HepG2 (cell line): ENCODE data around the gene L1CAM. TPM values are rescaled to one million over a fixed set of nuclear protein-coding genes. Genes with fewer than 3 reads are reported as not detected.

Experiments used
- ATAC-seq: fragments of 200-7000 bp; cut with Tn5 transposase; 3 replicates; pipeline ENCODE4 v1.9.1; 2020; ENCODE audit warnings: mild to moderate bottlenecking, moderate library complexity
- BruUV-seq: library from RNA; stranded (reverse); fragments of 400-500 nt; replicated peaks from 2 replicates; lab custom pipeline; 2021; lab: Mats Ljungman, UMichigan
- CTCF ChIA-PET: fragments of 300-600 bp; formaldehyde crosslinking; extraction: SDS; loops from one replicate; lab custom pipeline; 2021; ENCODE audit warnings: low total read pairs, inconsistent platforms, low intra/inter-chr PET ratio; lab: Yijun Ruan, JAX
- POLR2A ChIA-PET: fragments of 350-600 bp; sonication (Branson Sonifier 250); formaldehyde crosslinking; loops from one replicate; lab custom pipeline; 2020; ENCODE audit warnings: antibody characterized with exemption, inconsistent platforms; lab: Yijun Ruan, JAX
- DNase-seq: peaks from one replicate; pipeline ENCODE4 v3.0.0-alpha.2; 2015; ENCODE audit warnings: low spot score
- FAIRE-seq: peaks from 3 replicates; lab custom pipeline; 2011; peaks lifted over from hg19 to GRCh38; lab: Jason Lieb, UNC
- H2AFZ ChIP-seq: one replicate; pipeline ENCODE4 v1.6.1; 2011; ENCODE audit warnings: low read length, inconsistent platforms
- H3K27ac ChIP-seq: fragments of 300-600 bp; 3 replicates; pipeline ENCODE4 v1.8.0; 2011; ENCODE audit warnings: mixed run types, mild to moderate bottlenecking, mixed read lengths, low read length, inconsistent platforms; ENCODE audit not compliant: insufficient read depth; ENCODE audit errors: extremely low read length
- H3K27me3 ChIP-seq, 2 experiments: fragments of 200-600 bp in 1 of 2; 2 replicates in 1 of 2; 3 replicates in 1 of 2; pipeline versions ENCODE4 v1.6.0 to v1.8.0; 2011; ENCODE audit warnings: low read length in 2 of 2, mild to moderate bottlenecking in 2 of 2, moderate library complexity in 2 of 2, inconsistent platforms in 1 of 2; ENCODE audit not compliant: insufficient read depth in 2 of 2, control insufficient read depth in 1 of 2
- H3K36me3 ChIP-seq, 2 experiments: fragments of 200-600 bp in 1 of 2; replicated peaks in 1 of 2; 2 replicates in 1 of 2; 3 replicates in 1 of 2; pipeline versions ENCODE4 v1.5.1 to v1.8.0; 2011; ENCODE audit warnings: low read length in 2 of 2, inconsistent platforms in 1 of 2; ENCODE audit not compliant: insufficient read depth in 2 of 2, control insufficient read depth in 1 of 2
- H3K4me1 ChIP-seq: 2 replicates; pipeline ENCODE4 v1.5.1; 2012; ENCODE audit warnings: low read length, inconsistent platforms; ENCODE audit not compliant: insufficient read depth
- H3K4me2 ChIP-seq: 2 replicates; pipeline ENCODE4 v1.6.0; 2011; ENCODE audit warnings: low read depth, low read length, inconsistent platforms
- H3K4me3 ChIP-seq, 3 experiments: fragments of 200-600 bp in 1 of 3; sonication (generic), shearing (Covaris generic) in 1 of 3; replicated peaks in 1 of 3; 2 replicates each; pipeline ENCODE4 v1.5.1; 2011 to 2016; ENCODE audit warnings: low read length in 3 of 3, inconsistent platforms in 2 of 3, low read depth in 2 of 3, mild to moderate bottlenecking in 2 of 3, control low read depth in 1 of 3, mixed read lengths in 1 of 3; ENCODE audit not compliant: insufficient read depth in 1 of 3
- H3K79me2 ChIP-seq: one replicate; pipeline ENCODE4 v1.6.1; 2011; ENCODE audit warnings: low read length, inconsistent platforms; ENCODE audit not compliant: insufficient read depth
- H3K9ac ChIP-seq: 2 replicates; pipeline ENCODE4 v1.6.0; 2011; ENCODE audit warnings: mild to moderate bottlenecking, low read depth, low read length, inconsistent platforms; ENCODE audit not compliant: insufficient read depth
- H3K9me3 ChIP-seq: 2 replicates; pipeline ENCODE4 v1.5.1; 2012; ENCODE audit warnings: mild to moderate bottlenecking, low read length
- H4K20me1 ChIP-seq: 2 replicates; pipeline ENCODE4 v1.6.0; 2011; ENCODE audit warnings: inconsistent platforms, mild to moderate bottlenecking, low read length, moderate library complexity; ENCODE audit not compliant: insufficient read depth
- E2F5 ChIP-seq: sonication (generic); formaldehyde crosslinking; conservative IDR thresholded peaks from 2 replicates; pipeline ENCODE4 v1.4.0; 2020; ENCODE audit warnings: missing genetic modification reagents
- FUBP1 ChIP-seq: sonication (generic); formaldehyde crosslinking; IDR thresholded peaks from 2 replicates; pipeline ENCODE4 v1.5.1; 2020; ENCODE audit warnings: missing genetic modification reagents, mild to moderate bottlenecking, borderline replicate concordance
- MAX ChIP-seq: IDR thresholded peaks from 2 replicates; pipeline ENCODE4 v1.6.1; 2012; ENCODE audit warnings: inconsistent platforms
- MIER3 ChIP-seq: IDR thresholded peaks from 2 replicates; pipeline ENCODE4 v1.6.1; 2016; ENCODE audit warnings: missing compliant biosample characterization, borderline replicate concordance
- SMARCE1 ChIP-seq: fragments of 450-650 bp; IDR thresholded peaks from 2 replicates; pipeline ENCODE4 v1.6.1; 2017; ENCODE audit warnings: borderline replicate concordance
- SRSF1 ChIP-seq: fragments of 200-400 bp; formaldehyde crosslinking; optimal IDR thresholded peaks from 2 replicates; pipeline ENCODE3; 2017; ENCODE audit warnings: mild to moderate bottlenecking, low read depth, low read length, moderate library complexity
- TFE3 ChIP-seq: IDR thresholded peaks from 2 replicates; pipeline ENCODE4 v1.6.1; 2016
- YEATS4 ChIP-seq: sonication (generic); formaldehyde crosslinking; IDR thresholded peaks from 2 replicates; pipeline ENCODE4 v1.4.0; 2020; ENCODE audit warnings: missing genetic modification reagents, borderline replicate concordance
- ZFP36 ChIP-seq: fragments of 150-350 bp; IDR thresholded peaks from 2 replicates; pipeline ENCODE4 v1.6.1; 2018; ENCODE audit warnings: borderline replicate concordance, low read length, low read depth; ENCODE audit not compliant: partially characterized antibody
- ZNF484 ChIP-seq: sonication (generic); formaldehyde crosslinking; IDR thresholded peaks from 2 replicates; pipeline ENCODE4 v1.5.1; 2020; ENCODE audit warnings: mild to moderate bottlenecking, low read depth, missing genetic modification reagents, borderline replicate concordance
- ZNF652 ChIP-seq: IDR thresholded peaks from 2 replicates; pipeline ENCODE4 v1.6.1; 2016; ENCODE audit warnings: low read depth, borderline replicate concordance
- ZNF678 ChIP-seq: sonication (generic); formaldehyde crosslinking; IDR thresholded peaks from 2 replicates; pipeline ENCODE4 v1.4.0; 2020; ENCODE audit warnings: mild to moderate bottlenecking, missing genetic modification reagents
- ZNF781 ChIP-seq: sonication (generic); formaldehyde crosslinking; IDR thresholded peaks from 2 replicates; pipeline ENCODE4 v1.5.1; 2020; ENCODE audit warnings: borderline replicate concordance, mild to moderate bottlenecking, missing genetic modification reagents; ENCODE audit errors: not compliant biosample characterization
- ZNF891 ChIP-seq: sonication (generic); formaldehyde crosslinking; IDR thresholded peaks from 2 replicates; pipeline ENCODE4 v1.5.0; 2020; ENCODE audit warnings: mild to moderate bottlenecking, missing genetic modification reagents
- WGBS: methylation state at CpG from one replicate; pipeline ENCODE4 v1.1.6; 2017; ENCODE audit warnings: low lambda C conversion rate; 5-methylcytosine and 5-hydroxymethylcytosine counted together
- in situ Hi-C: cut with HindIII; loops from 2 replicates; pipeline ENCODE4 v1.10.0; 2017; ENCODE audit warnings: low pct_unique_long_range_greater_than_20kb; ENCODE audit not compliant: extremely low pct_ligation_motif_present
- intact Hi-C: fragments of 100-400 bp; cut with micrococcal nuclease; formaldehyde crosslinking; loops from one replicate; pipeline ENCODE4 v1.10.0; 2022; ENCODE audit not compliant: unreplicated experiment
- polyA plus RNA-seq, 8 experiments: library from polyadenylated mRNA; depleted of rRNA in 3 of 8; stranded (reverse) in 7 of 8; unstranded in 1 of 8; fragments of >200 nt; fragmentation: Illumina TruSeq in 4 of 8; extraction: Trizol in 4 of 8; gene quantifications; 2 replicates each; pipeline versions ENCODE4 v1.2.1 to v1.2.3, GENCODE V29; 2011 to 2016; ENCODE audit warnings: low read depth in 4 of 8, missing spikeins in 1 of 8, mixed read lengths in 1 of 8; ENCODE audit not compliant: insufficient read depth in 1 of 8
- total RNA-seq, 5 experiments: library from RNA; depleted of rRNA; stranded (reverse); fragments of >200 nt; fragmentation: Illumina TruSeq; extraction: Trizol; gene quantifications; 2 replicates each; pipeline ENCODE4 v1.2.3, GENCODE V29; 2016; ENCODE audit warnings: low read depth in 1 of 5

L1CAM gene
- total and polyA plus RNA-seq, 2 of the 13 experiments (the other 11 are each of a cell fraction or from before 2014, with no cell fraction given): 1.4 to 2.0 TPM

- TF ChIP-seq E2F5 (CRISPR knock-in tag): no peak
- no peak for TF ChIP-seq YEATS4 (CRISPR knock-in tag)
- TF ChIP-seq ZFP36: no peak
- TF ChIP-seq ZNF781: no peak
- no peak for TF ChIP-seq SRSF1
- no peak for TF ChIP-seq ZNF891 (CRISPR knock-in tag)
- no peak for TF ChIP-seq ZNF678 (CRISPR knock-in tag)
- no peak for TF ChIP-seq FUBP1 (CRISPR knock-in tag)
- TF ChIP-seq SMARCE1: no peak
Observed at GRCh38 chrX:153884136-153884535, 1.8 kb downstream of the L1CAM start (continued).

GRCh38 chrX:153883163-153883843 is 2.7 kb downstream of the L1CAM start:
- intact Hi-C loops: no loop called here

More at GRCh38 chrX:153883163-153883843, 2.7 kb downstream of the L1CAM start:
- ATAC-seq: no peak
- ChIA-PET CTCF (no interaction called here), POLR2A (no interaction called here)
- H3K4me2 ChIP-seq: 0 out of 2 replicates have a peak overlapping the region, but pooled peaks have one; percentile 57
- DNase-seq: no peak
- WGBS: 48% methylated on average over 5 of the region's 13 CpGs
- FAIRE-seq: no peak
- no TSS peak for BruUV-seq
- H3K9me3 ChIP-seq: no peaks in the 10 kb centered on the region
- H3K36me3 ChIP-seq: no peaks in the 10 kb centered on the region
- H4K20me1 ChIP-seq: no peaks in the 10 kb centered on the region
- H3K27me3 ChIP-seq: peaks cover 0 to 19% of the 10 kb centered on the region in 2 experiments; a peak in 3 of 5 replicates
- H3K27ac ChIP-seq: no peak overlapping the region
- no peak overlapping the region for H3K4me3 ChIP-seq
- TF ChIP-seq MIER3 (CRISPR knock-in tag) (no peak), ZNF484 (CRISPR knock-in tag) (no peak), MAX (no peak), ZNF652 (CRISPR knock-in tag) (no peak), TFE3 (CRISPR knock-in tag) (no peak)
- in situ Hi-C loops: no loop called here
- H3K79me2 ChIP-seq: no peaks in the 10 kb centered on the region
- no peak overlapping the region for H3K9ac ChIP-seq
- H2AFZ ChIP-seq: no peak overlapping the region
- H3K4me1 ChIP-seq: peaks cover 48% of the 10 kb centered on the region
